GM15510 (cell line): ENCODE data around the gene FOXA2.

Source experiments
- POLR2A ChIP-seq: IDR thresholded peaks from 3 replicates; pipeline ENCODE4 v1.6.1; 2011; ENCODE audit warnings: borderline replicate concordance; ENCODE audit not compliant: insufficient read length; ENCODE audit errors: extremely low read depth

Gene FOXA2

GRCh38 chr20:22590662-22591061, 6.3 kb upstream of the FOXA2 start:
- TF ChIP-seq POLR2A: no peak

GRCh38 chr20:22586645-22587310, 2.4 kb upstream of the FOXA2 start:
- no peak for TF ChIP-seq POLR2A

DNA sequence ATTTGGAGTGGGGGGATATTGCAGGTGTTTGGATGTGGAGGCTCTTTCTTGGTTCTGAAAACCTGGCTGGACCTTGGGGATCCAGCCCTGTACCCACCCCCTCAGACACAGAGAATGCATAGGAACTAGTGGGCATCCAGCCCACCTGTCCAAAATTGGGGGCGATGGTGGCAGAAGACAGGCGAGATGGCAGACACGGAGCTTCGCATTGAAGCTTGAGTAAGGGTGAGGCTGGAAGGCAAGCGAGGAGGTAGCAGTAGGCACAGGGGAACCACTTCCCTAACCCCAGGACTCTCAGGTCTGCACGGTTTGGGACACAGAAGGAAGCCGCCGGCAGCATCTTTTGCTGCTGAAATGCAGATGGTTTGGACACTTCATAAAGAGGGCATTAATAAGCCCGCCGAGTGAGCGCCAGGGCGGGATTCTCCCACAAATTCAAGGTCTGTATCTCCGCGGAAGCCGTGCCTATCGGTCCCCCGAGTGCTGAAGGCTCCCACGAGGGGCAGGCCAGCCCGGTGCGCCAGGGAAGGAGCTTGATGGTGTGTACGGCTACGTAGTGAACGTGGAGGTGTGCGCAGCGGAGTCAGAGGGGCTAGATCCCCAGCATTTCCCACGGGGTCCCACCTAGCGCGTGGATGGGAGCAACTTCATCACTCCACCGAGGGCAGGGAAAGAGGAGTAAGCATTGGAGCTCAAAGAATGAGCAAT, 1.6 kb upstream of the FOXA2 start:
- no peak for TF ChIP-seq POLR2A

GRCh38 chr20:22584922-22585785, 782 bp upstream of the FOXA2 start:
- no peak for TF ChIP-seq POLR2A

DNA sequence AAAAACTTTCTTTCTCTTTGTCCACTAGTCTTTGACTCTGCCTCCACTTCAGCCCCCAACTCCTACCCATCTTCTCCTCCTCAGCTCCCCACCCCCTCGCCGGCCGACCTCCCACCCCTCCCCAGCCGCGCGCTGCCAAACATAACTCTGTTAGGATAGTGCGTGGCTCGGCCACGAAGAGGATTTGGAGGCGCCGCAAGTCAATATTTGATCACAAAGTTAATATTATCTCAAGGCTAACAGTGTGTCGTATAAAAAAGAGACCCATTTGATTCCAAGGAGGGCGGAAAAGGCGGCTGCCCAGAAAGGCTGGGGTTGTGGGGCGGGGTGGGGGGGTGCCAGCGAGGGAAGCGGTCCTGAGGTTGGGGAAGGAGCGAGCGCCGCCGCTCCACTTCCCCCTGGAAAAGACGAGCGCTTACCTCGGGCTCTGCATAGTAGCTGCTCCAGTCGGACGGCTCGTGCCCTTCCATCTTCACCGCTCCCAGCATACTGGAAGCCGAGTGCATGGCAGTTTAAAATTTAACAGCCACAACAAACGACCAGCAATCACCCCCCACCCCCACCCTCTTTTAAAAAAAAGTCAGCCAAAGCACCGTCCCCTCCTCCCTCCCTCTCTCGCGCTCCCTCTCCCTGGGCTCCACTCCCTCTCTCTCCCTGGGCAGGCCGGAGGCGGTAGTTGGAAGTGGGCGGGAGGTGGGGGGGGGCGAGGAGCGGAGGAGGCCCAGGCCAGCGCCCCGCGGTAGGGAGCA, 425 bp downstream of the FOXA2 start:
- TF ChIP-seq POLR2A: no peak

GRCh38 chr20:22582964-22583772, 1.2 kb downstream of the FOXA2 start:
- no peak for TF ChIP-seq POLR2A

- no peak for TF ChIP-seq POLR2A
Measured at GRCh38 chr20:22582386-22582963, 1.9 kb downstream of the FOXA2 start.

- TF ChIP-seq POLR2A: no peak
Measured at GRCh38 chr20:22581437-22582385, 2.7 kb downstream of the FOXA2 start.

GRCh38 chr20:22579711-22580697, 4.4 kb downstream of the FOXA2 start:
- no peak for TF ChIP-seq POLR2A

GRCh38 chr20:22579119-22579427, 5.3 kb downstream of the FOXA2 start:
- no peak for TF ChIP-seq POLR2A
